Motor neuron (in vitro differentiated cells): Measurements from ENCODE around the gene ACTR6. TPM values are rescaled to one million over a fixed set of nuclear protein-coding genes. Genes with fewer than 3 reads are reported as not detected.
"Not testable (repeated sequence)": the region's sequence is repeated elsewhere in the genome, so short reads cannot be mapped to it uniquely, and the experiment has no call there.

Experiments
- ATAC-seq, 8 experiments: fragments of 200-7000 bp; cut with Tn5 transposase; replicated peaks in 6 of 8; 2 replicates each; pipeline ENCODE4 v1.8.0; 2021; ENCODE audit warnings: mild to moderate bottlenecking in 8 of 8, moderate library complexity in 8 of 8
- H3K27ac ChIP-seq, 2 donors: fragments of 250-450 bp; sonication (Bioruptor Pico); 2 replicates each; pipeline ENCODE4 v1.9.0; 2021; ENCODE audit warnings: antibody characterized with exemption in 2 of 2, mild to moderate bottlenecking in 2 of 2, moderate library complexity in 1 of 2
- H3K4me1 ChIP-seq, 2 donors: fragments of 250-450 bp; sonication (Bioruptor Pico); replicated peaks in 1 of 2; 2 replicates each; pipeline ENCODE4 v1.6.1; 2021; ENCODE audit warnings: antibody characterized with exemption in 2 of 2, mild to moderate bottlenecking in 2 of 2, moderate library complexity in 1 of 2
- H3K4me3 ChIP-seq, 5 donors: fragments of 250-450 bp; sonication (Bioruptor Pico); 2 replicates each; pipeline ENCODE4 v1.9.0; 2021; ENCODE audit warnings: antibody characterized with exemption in 5 of 5, mild to moderate bottlenecking in 5 of 5, moderate library complexity in 4 of 5
- WGBS, 10 experiments: fragments of 450-650 bp; shearing (Covaris generic); methylation state at CpG; one replicate each; pipeline ENCODE4 v1.0.0; 2022; 5-methylcytosine and 5-hydroxymethylcytosine counted together
- in situ Hi-C, 9 experiments: fragments of 400-800 bp; cut with MboI; loops; one replicate each; pipeline ENCODE4 v1.15.0; 2021; ENCODE audit warnings: low sequenced_read_pairs in 9 of 9, low pct_unique_long_range_greater_than_20kb in 2 of 9; ENCODE audit not compliant: unreplicated experiment in 9 of 9
- total RNA-seq, 8 experiments: library from RNA; unstranded; fragments of 300-600 nt; gene quantifications; 2 replicates each; pipeline versions ENCODE4 v1.2.3 to v1.2.4, GENCODE V29; 2022

The ACTR6 gene
- total RNA-seq, 8 experiments from 2014 or later: 31.3 to 47.9 (median 36.4) TPM

GRCh38 chr12:100166232-100166631 lies 34.4 kb upstream of the ACTR6 start:
- Histone ChIP-seq H3K27ac (no peak overlapping the region), H3K4me1 (peaks cover 10 to 14% of the 10 kb centered on the region in 2 donors), H3K4me3 (no peak overlapping the region)
- ATAC-seq: no peak
- in situ Hi-C loops: no loop called here
- 92 to 100% methylated on average over 3 to 6 of the region's 10 CpGs; no CpG with 5 or more reads in 8 of the 10 experiments for WGBS, 10 experiments

GRCh38 chr12:100168562-100168961 lies 32.1 kb upstream of the ACTR6 start:
- peaks cover 6 to 10% of the 10 kb centered on the region in 2 donors for H3K4me1 ChIP-seq
- 67 to 100% (median 93%) methylated on average over 1 to 3 of the region's 4 CpGs; no CpG with 5 or more reads in 5 of the 10 experiments for WGBS, 10 experiments
- H3K4me3 ChIP-seq: no peak overlapping the region
- in situ Hi-C loops: no loop called here
- no peak overlapping the region for H3K27ac ChIP-seq
- no peak for ATAC-seq

DNA sequence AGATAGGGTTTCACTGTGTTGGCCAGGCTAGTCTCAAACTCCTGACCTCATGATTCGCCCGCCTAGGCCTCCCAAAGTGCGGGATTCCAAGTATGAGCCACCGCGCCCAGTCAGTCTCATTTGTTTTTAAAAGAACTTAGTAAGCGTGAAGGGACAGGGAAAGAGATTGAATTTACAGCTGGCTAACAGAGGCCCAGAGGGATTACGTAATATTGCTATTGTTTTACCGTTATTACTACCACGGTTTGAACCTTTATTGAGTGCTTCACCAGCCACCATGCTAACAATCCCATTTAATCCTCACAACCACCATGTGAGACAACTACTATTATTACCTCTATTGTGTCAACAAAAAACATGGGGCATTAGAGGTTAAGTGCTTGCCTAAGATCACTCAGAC lies 31.3 kb upstream of the ACTR6 start:
- in situ Hi-C loops: no loop called here

DNA sequence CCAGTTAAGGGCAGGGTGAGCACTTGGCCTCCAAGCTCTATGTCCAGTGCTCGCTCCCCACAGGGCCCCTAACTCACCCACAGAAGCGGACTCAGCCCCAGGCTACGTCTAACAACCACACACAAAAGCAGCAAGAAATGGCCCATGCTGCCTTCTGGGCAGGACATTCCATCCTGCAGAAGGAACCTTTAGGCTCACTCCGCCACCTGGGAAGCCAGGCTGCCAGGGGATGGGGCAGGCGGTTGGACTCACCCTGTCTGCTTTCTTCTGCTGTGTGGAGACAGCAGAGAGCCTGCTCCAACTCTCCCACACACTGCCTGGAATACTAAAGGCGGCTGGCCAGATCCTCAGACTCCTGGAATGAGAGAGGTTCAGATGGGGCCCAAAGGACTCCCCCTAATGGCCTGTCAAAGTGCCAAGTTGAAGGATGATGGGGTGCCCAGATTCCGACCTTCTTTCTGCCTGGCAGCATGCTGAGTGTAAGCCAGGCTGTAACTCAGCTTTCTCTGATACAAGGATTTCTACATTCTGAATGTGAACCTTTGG lies 30.2 kb upstream of the ACTR6 start:
- WGBS, 10 experiments: 67 to 100% (median 82%) methylated on average over 1 to 3 of the region's 7 CpGs; no CpG with 5 or more reads in 6 of the 10 experiments
- no peak overlapping the region for H3K4me3 ChIP-seq
- peak in 1 of 8 experiments; percentile 15 for ATAC-seq
- H3K27ac ChIP-seq: no peak overlapping the region
- H3K4me1 ChIP-seq: no peaks in the 10 kb centered on the region
- in situ Hi-C loops: no loop called here

More for the DNA sequence above, 31.3 kb upstream of the ACTR6 start:
- no peak overlapping the region for H3K4me3 ChIP-seq
- no peak overlapping the region for H3K27ac ChIP-seq
- WGBS, 10 experiments: 75 to 100% (median 90%) methylated on average over 1 to 9 of the region's 9 CpGs; no CpG with 5 or more reads in 1 of the 10 experiments
- ATAC-seq: no peak
- H3K4me1 ChIP-seq: peaks cover 2 to 6% of the 10 kb centered on the region in 2 donors

DNA sequence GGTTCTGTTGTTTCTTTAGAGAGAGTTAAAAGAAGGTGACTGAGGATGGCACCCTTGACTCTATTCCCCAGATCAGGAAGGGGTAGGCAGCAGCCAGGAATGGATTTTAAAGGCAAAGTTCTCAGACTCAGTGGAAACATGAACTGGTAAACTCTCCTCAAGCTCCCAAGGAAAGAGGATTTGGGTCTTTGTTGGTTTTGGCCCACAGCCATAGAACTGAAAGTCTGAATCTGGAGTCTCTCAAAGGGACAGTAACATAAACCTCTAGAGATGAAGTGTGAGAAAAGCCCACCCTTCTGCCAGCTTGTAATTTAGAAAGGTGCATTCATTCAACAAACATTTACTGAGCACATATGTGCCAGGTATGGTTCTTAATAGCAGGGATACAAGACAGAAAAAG lies 29.4 kb upstream of the ACTR6 start:
- H3K27ac ChIP-seq: no peak overlapping the region
- in situ Hi-C loops: no loop called here
- no peak overlapping the region for H3K4me3 ChIP-seq
- ATAC-seq: no peak
- H3K4me1 ChIP-seq: no peaks in the 10 kb centered on the region

GRCh38 chr12:100173111-100173510 lies 27.5 kb upstream of the ACTR6 start:
- Histone ChIP-seq H3K4me3 (no peak overlapping the region), H3K27ac (no peak overlapping the region), H3K4me1 (no peaks in the 10 kb centered on the region)
- no peak for ATAC-seq
- WGBS, 10 experiments: 60 to 100% (median 67%) methylated on average over 1 to 3 of the region's 6 CpGs; no CpG with 5 or more reads in 7 of the 10 experiments
- in situ Hi-C loops: no loop called here

DNA sequence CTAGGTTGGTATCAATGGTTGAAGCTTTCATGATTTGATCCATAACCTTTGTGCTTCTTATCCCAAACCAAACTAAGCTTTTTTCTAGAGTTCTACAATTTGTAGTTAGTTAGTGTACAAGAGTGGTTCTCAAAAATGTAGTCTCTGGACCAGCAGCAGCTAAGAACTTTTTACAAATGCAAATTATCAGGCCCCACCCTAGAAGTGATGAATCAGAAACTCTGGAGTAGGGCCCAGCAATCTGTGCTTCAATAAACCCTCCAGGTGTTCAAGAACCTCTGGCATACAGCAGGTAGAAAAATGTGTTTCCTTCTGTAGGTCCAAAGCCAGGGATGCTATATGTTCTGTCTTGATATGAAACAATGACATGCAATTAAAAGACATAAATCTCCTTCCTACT lies 26.1 kb upstream of the ACTR6 start:
- ATAC-seq: peak in 2 of 8 experiments; percentile 83 to 92
- in situ Hi-C loops: no loop called here
- Histone ChIP-seq H3K4me1 (no peaks in the 10 kb centered on the region), H3K27ac (no peak overlapping the region), H3K4me3 (no peak overlapping the region)

GRCh38 chr12:100176493-100176892 lies 24.1 kb upstream of the ACTR6 start:
- ATAC-seq, H3K4me3 ChIP-seq, H3K4me1 ChIP-seq, H3K27ac ChIP-seq: not testable (repeated sequence)
- in situ Hi-C loops: loop anchor here in 2 of 9 experiments (25.0 kb wide), 1 partner anchor 364 kb away; no protein-coding TSS in a partner anchor
- 74 to 100% (median 90%) methylated on average over 1 to 8 of the region's 8 CpGs for WGBS, 10 experiments

- Histone ChIP-seq H3K4me1 (no peaks in the 10 kb centered on the region), H3K4me3 (no peak overlapping the region), H3K27ac (no peak overlapping the region)
- peak in 2 of 8 experiments; percentile 48 to 63 for ATAC-seq
- in situ Hi-C loops: loop anchor here in 2 of 9 experiments (25.0 kb wide), 1 partner anchor 367 kb away; no protein-coding TSS in a partner anchor
- WGBS, 10 experiments: 42 to 100% (median 93%) methylated on average over 1 to 2 of the region's 2 CpGs; no CpG with 5 or more reads in 3 of the 10 experiments
These were observed 21.4 kb upstream of the ACTR6 start for GRCh38 chr12:100179252-100179651.

DNA sequence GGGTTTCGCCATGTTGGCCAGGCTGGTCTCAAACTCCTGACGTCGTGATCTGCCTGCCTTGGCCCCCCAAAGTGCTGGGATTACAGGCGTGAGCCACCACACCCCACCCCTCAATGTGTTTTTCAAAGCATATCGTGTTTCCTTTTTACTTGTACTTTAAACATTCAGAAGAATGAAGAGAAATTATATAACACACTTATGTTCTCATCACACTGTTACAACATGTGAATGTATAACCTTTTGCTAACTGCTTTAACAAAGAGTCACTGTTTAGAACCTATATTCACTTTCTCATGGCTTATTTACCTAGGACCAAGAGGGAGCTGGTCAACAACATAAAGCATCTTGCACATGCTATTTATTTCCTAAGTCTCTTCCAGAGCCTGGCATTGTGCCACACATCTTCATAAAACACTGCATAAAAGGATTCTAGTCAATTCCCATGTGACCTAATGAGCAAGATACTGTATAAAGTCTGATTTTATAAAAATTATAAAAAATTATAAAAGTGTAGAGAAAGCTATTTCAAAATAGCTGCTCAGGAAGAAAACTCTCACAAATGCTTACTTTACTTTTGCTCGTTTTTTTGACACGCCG lies 16.0 kb upstream of the ACTR6 start:
- in situ Hi-C loops: loop anchor here in 2 of 9 experiments (25.0 kb wide), 1 partner anchor 372 kb away; no protein-coding TSS in a partner anchor
- Histone ChIP-seq H3K4me3 (no peak overlapping the region), H3K4me1 (no peaks in the 10 kb centered on the region), H3K27ac (no peak overlapping the region)
- no peak for ATAC-seq
- WGBS, 10 experiments: 73 to 100% (median 93%) methylated on average over 2 to 8 of the region's 8 CpGs; no CpG with 5 or more reads in 3 of the 10 experiments

DNA sequence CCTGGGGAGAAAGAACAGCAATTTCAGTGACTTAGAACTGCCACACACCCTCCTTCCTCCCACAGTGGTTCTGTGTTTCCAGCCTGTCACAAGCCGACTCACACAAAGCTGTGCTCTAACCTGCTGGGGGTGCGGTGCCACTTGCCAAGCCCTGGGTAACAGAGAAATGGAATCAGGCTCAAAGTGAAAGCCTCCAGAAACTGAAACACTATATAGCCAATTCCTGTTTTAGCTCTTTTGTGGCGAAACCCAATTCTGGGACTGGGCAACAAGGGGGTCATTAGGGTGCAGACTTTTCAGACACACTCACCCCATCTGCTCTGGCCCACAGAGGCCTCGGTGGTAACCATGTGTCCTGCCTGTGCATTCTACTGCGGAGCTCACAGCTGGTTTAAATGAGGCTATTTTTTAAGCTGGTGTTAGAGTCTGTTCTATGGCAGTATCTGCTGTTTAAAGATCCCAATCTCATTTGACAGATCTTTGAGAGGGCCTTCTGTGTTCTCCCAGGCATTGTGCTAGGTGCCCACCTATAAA lies 15.2 kb upstream of the ACTR6 start:
- peak in 2 of 8 experiments; percentile 61 for ATAC-seq
- in situ Hi-C loops: loop anchor here in 2 of 9 experiments (25.0 kb wide), 1 partner anchor 373 kb away; no protein-coding TSS in a partner anchor
- Histone ChIP-seq H3K4me3 (no peak overlapping the region), H3K4me1 (no peaks in the 10 kb centered on the region), H3K27ac (no peak overlapping the region)
- WGBS, 10 experiments: 33 to 100% (median 71%) methylated on average over 1 to 4 of the region's 5 CpGs; no CpG with 5 or more reads in 5 of the 10 experiments

DNA sequence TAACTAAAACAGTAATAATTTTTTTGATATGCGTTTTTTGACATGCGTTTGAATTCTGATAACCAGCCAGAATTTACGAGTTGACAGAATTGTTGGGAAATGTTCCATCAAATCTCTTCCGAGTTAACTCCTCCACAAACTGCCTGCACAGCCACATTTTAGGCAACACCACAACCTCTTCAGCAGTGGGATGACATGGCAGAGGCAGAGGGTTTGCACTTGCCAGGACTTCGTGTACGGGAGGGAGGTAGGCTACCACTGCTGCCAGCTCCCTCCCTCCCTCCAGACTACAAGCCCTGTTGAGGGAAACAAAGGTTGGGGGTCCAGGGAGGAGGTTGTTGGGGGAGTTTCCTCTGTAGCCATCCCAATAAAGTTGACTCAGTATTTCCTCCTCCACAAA lies 14.5 kb upstream of the ACTR6 start:
- 16 to 100% (median 84%) methylated on average over 1 to 6 of the region's 6 CpGs; no CpG with 5 or more reads in 2 of the 10 experiments for WGBS, 10 experiments
- H3K4me3 ChIP-seq: no peak overlapping the region
- no peaks in the 10 kb centered on the region for H3K4me1 ChIP-seq
- H3K27ac ChIP-seq: no peak overlapping the region
- ATAC-seq: no peak
- in situ Hi-C loops: loop anchor here in 2 of 9 experiments (25.0 kb wide), 1 partner anchor 374 kb away; no protein-coding TSS in a partner anchor

DNA sequence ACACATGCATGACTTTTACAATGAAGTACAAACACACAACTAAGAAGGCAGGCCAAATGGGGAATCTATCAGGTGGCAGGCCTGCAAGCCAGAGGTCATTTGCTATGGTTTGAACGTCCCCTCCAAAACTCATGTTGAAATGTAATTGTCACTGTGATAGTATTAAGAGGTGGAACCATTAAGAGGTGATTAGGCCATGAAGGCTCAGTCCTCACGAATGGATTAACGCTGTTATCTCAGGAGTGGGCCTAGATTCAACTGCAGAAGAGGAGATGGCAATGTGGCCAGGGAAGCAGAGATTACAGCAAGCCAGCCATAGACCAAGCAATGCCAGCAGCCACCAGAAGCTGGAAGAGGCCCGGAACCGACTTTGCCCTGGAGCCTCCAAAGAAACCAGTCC lies 13.5 kb upstream of the ACTR6 start:
- H3K4me3 ChIP-seq: no peak overlapping the region
- 82 to 100% (median 92%) methylated on average over 2 to 5 of the region's 5 CpGs; no CpG with 5 or more reads in 5 of the 10 experiments for WGBS, 10 experiments
- ATAC-seq: no peak
- in situ Hi-C loops: loop anchor here in 2 of 9 experiments (25.0 kb wide), 1 partner anchor 375 kb away; no protein-coding TSS in a partner anchor
- no peaks in the 10 kb centered on the region for H3K4me1 ChIP-seq
- no peak overlapping the region for H3K27ac ChIP-seq
